ENCODE results near the gene KCTD12.

The KCTD12 gene

GRCh38 chr13:76853921-76854608, 32.1 kb downstream of the KCTD12 start:
- DNase-seq (ENCODE audit: low read depth, low spot score), result no peak

- no peak for DNase-seq (ENCODE audit: low read depth, low spot score)
These were observed 32.7 kb downstream of the KCTD12 start for GRCh38 chr13:76853481-76853880.

GRCh38 chr13:76852986-76853385, 33.2 kb downstream of the KCTD12 start:
- DNase-seq (ENCODE audit: low read depth, low spot score), result no peak

- DNase-seq (ENCODE audit: low read depth, low spot score), result no peak
These were observed 34.2 kb downstream of the KCTD12 start for GRCh38 chr13:76851961-76852360.

- DNase-seq (ENCODE audit: low read depth, low spot score), result no peak
These were observed 36.7 kb downstream of the KCTD12 start for GRCh38 chr13:76849493-76849892.

GRCh38 chr13:76848596-76848995, 37.6 kb downstream of the KCTD12 start:
- DNase-seq (ENCODE audit: low read depth, low spot score), result no peak

GRCh38 chr13:76846363-76846762, 39.8 kb downstream of the KCTD12 start:
- no peak for DNase-seq (ENCODE audit: low read depth, low spot score)

GRCh38 chr13:76845865-76846264, 40.3 kb downstream of the KCTD12 start:
- no peak for DNase-seq (ENCODE audit: low read depth, low spot score)

- DNase-seq (ENCODE audit: low read depth, low spot score), result no peak
These were observed 40.8 kb downstream of the KCTD12 start for GRCh38 chr13:76845367-76845766.

- DNase-seq (ENCODE audit: low read depth, low spot score), result no peak
These were observed 48.4 kb downstream of the KCTD12 start for GRCh38 chr13:76837801-76838200.

GRCh38 chr13:76836311-76836710, 49.9 kb downstream of the KCTD12 start:
- DNase-seq (ENCODE audit: low read depth, low spot score), result no peak

- no peak for DNase-seq (ENCODE audit: low read depth, low spot score)
These were observed 52.7 kb downstream of the KCTD12 start for GRCh38 chr13:76833441-76833954.

GRCh38 chr13:76832258-76832988, 53.8 kb downstream of the KCTD12 start:
- no peak for DNase-seq (ENCODE audit: low read depth, low spot score)

GRCh38 chr13:76830805-76831204, 55.4 kb downstream of the KCTD12 start:
- DNase-seq (ENCODE audit: low read depth, low spot score), result no peak
